Activated CD8-positive, alpha-beta memory T cell treated with anti-CD3 and anti-CD28 coated beads for 48 hours (primary cell): ENCODE measurements around the gene KRT3.

Experiments used
- DNase-seq, 3 experiments: peaks; one replicate each; pipeline ENCODE4 v3.0.0-alpha.2; 2020; ENCODE audit warnings: low read depth in 2 of 3, low spot score in 2 of 3

The KRT3 gene

DNA sequence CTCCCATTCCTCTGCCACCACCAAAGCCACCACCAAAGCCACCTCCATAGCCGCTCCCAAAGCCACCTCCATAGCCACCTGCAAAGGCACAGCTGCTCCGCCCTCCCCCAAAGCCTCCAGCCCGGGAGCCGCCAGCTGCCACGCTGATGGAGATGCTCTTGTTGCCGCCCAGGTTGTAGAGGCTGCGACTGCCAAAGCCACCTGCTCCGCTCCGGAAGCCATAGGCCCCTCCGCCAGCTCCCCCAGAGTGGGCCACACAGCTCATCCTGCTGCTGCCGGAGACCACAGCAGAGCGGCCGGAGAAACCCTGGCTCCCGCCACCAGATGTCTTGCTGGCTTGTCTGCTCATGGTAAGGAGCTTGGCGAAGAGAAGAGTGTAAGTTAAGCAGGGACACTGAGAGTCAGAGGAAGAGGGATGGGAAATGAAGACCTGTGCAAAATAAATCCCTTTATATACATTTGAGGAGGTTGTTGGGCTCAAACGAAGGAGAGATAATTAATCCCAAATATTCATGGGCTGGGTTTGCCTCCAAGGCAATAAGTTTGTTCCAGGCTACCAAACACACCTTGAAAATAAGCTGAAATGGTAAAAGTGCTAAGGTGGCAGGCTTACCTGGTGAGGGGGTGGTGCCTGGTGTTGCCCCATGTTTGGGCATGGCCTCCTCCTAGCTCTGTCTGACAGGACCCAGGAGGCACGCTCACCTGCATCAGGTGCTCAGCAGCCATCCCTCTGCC, at the start of gene KRT3:
KRT3 (minus strand) TSS at position 424 of the 735 bp plus-strand sequence; CDS start at position 349, 75 bp downstream.
- DNase-seq = no peak

DNA sequence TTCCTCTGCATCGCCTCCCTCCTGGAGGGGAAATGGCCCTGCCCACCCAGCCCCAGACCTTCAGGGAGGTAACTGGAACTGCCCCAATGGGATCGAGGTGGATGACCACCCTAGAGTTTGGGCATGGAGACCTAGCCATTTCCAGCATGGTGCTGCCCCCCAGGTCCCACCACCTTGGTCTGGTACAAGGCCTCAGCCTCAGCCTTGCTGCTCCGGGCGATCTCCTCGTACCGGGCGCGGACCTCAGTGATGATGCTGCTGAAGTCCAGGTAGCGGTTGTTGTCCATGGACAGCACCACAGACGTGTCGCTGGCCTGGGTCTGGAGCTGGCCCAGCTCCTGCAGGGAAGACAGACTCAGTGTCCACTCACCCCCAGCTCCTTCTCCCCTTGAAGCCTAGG, 48.5 kb upstream of the KRT3 start:
- DNase-seq = no peak

DNA sequence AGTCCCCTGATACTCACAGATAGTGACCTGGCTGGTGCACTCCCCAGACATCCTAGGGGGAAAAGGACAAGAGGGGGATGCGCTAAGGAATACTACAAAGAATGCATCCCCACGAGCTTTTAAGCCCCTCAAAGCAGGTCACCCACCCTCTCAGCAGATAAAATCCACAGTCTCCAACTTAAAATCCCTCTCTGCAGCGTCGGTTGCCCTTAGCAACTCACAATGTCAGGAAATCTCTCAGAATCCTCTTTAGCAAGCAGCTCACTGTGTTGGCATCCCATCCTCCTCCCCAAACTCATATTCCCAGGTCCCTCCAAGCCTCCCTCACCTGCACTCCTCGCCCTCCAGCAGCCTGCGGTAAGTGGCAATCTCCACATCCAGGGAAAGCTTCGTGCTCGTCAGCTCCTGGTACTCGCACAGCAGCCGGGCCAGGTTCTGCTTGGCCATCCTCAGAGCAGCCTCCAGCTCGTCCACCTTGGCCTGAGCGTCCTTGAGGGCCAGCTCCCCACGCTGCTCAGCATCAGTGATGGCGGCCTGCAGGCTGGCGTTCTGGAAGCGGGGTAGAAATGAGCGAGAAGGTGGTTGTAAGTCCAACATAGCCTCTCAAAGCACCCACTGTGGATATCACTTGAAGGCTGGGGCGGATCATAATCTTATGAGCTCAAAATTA, 43.7 kb upstream of the KRT3 start:
- no peak for DNase-seq

DNA sequence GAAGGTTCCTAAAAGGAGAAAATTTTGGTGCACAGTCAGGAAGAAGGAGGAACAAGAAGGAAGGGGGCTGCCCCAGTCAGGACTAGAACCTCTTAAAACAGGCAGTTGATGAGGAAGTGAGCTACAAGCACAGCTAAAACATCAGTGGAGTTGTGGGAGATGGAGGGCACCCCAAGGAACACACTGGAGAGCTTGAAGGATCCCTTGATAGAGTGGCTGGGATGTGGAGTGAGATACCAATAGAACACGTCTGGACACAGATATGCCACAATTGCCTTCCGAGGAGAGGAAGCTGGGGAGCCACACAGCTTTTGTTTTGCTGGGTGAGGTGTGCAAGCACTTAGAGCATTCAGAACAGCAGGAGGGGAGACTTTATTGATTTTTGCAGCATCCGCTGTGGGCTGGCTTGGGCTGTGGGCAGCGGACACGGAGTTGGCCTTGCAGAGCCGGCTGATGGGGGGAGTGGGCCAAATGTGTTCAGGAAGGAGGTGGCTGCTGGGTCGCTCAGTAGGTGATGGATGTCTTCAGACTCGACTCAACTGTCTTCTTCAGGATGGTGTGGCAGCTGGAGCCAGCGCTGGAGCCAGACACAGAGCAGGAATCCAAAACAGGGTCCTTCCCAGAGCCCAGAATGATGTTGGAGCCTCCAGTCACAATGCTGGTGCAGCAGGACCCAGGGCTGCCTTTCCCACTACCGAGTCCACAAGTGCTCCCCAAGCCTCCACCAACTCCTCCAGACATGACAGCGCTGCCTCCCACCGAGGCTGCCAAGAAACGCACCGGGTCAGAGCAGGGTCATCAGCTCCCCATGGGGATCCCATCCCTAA, 42.9 kb upstream of the KRT3 start:
- no peak for DNase-seq

GRCh38 chr12:52837781-52838608, 42.1 kb upstream of the KRT3 start:
- DNase-seq = no peak

GRCh38 chr12:52837413-52837741, 41.5 kb upstream of the KRT3 start:
- no peak for DNase-seq

- DNase-seq = no peak
These were observed 40.8 kb upstream of the KRT3 start for GRCh38 chr12:52836491-52837412.

DNA sequence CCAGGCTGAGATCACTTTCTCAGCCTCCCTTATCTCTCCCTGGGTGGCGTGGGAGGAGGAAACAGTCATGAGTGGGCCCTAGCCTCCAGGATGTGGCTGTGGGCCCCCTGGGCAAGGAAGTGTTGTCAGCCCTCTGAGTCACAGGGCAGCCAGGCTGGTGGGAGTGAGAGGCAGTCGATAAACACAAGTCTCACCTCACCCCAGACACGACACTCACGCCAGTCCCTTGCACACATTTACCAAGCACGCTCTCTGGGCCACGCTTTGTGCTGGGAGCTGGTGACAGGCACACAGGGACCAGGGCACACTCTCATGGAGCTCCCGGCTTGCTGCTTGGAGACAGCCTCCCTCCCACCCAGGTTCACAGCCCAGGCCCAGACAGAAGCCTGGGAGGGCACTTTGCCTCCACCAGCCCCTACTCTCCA, 40.1 kb upstream of the KRT3 start:
- DNase-seq = peak; percentile 50 to 65 (median 56)

- DNase-seq = no peak
These were observed 39.5 kb upstream of the KRT3 start for GRCh38 chr12:52835271-52836041.

DNA sequence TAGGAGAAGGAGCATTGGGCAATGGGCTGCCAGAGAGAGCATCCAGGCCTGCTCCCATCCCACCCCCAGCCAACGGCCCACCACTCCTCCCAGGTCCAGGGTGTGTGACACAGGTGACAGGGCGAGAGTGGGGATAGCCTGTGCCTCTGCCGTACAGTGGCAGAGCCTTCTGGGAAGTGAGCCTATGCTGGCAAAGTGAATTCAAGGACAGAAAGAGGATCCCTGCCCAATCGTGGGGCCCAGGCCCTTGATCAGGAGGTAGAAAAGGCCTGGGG, 38.7 kb upstream of the KRT3 start:
- no peak for DNase-seq

- no peak for DNase-seq
These were observed 38.2 kb upstream of the KRT3 start, which contains the start of gene KRT79 for GRCh38 chr12:52833922-52834726. TSS of gene KRT79 (minus strand) at chr12:52834311. CDS start at chr12:52834260, 51 bp downstream.

GRCh38 chr12:52832985-52833905, 37.3 kb upstream of the KRT3 start:
- DNase-seq = no peak

DNA sequence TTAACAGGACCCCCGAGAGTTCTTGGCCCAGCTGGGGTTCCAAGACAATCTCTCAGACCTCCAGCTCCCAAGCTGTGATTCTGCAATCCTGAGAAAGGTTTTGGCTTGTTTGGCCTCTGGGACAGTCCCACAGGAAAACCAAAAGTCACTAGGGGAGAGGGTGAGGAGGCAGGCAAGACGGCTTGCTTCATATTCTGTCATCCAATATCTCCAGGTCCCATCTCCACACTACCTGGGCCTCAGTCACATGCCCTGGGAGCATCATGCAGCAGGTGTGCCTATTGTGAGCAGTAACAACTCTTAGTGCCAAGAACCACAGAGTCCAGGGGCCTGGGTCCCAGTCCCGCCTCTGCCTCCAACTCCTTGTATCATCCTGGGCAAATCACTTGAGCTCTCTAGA, 36.5 kb upstream of the KRT3 start:
- DNase-seq = no peak

- DNase-seq = no peak
These were observed 35.3 kb upstream of the KRT3 start for GRCh38 chr12:52831251-52831650.

DNA sequence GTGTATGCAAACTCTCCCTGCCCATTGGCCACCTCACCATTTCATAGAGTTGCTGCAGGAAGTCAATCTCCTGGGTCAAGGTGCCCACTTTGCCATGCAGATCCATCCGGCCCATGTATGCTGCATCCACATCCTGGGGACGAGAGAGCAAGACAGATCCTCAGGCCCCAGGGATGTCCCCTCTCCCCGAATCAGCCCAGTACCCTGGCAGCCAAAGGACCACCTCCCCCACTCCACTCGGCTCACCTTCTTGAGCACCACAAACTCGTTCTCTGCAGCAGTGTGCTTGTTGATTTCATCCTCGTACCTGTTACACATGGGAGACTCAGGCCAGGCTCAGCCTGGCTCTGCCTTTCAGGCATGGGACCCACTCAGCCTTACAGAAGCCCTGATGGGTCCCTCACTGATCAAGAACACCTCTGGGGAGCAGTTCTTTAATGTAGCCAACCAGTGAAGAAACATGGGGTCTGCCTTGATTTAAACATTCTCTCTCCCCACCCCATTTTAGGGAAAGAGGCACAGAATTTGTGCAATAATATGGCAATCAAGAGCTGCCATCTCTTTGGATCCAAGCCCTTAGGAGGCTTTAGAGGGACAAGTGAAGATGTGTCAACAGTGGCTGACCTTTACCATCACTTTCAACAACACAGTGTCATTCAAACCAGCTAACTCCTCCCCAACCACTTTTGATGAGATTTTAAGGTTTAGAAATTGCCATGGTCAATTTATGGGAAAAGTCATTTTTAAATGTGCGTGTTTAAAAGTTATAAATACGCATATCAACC, 34.3 kb upstream of the KRT3 start:
- DNase-seq = no peak

DNA sequence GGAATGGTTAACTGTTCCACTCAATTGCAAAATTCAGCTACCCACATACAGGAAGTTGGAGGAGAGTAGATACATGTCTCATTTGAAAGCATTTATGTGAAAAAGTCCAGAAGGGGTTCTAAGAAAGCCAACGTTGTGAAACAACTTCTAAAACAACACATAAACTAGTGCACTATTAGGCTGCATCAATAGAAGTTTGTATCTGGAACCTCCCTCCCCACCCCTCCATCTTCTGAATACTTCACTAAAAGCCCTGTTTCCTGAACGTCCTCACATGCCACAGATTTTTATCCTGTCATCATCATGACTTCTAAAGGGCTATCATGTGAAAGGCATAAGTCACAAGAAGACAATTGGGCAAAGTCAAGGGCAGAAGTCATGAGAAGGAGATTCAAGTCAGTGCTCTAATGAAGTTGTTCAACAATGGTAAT, 32.7 kb upstream of the KRT3 start:
- no peak for DNase-seq

DNA sequence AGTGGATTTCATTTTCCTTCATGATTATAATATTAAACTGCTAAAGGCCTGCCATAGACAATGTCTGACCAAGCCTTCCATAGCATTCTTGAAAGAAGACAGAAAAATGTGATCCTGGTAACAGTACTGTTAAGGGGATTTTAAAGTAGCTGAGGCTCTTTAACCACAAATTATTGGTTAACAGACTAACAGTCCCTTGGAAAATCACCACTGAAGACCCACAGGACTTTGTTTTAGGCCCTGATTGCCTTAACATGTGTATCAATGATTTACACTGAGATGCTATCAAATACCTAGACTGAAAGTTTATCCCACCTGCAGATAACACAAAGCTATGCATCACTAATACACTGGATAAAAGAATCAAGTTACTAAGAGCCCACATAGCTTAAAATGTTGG, 32.2 kb upstream of the KRT3 start:
- no peak for DNase-seq
